Suprapubic skin (tissue), 4 donors: ENCODE measurements around the gene AACS. TPM values are rescaled to one million over a fixed set of nuclear protein-coding genes. Genes with fewer than 3 reads are reported as not detected.

Source experiments
- DNase-seq, 2 donors: peaks; one replicate each; pipeline ENCODE4 v3.0.0-alpha.2; 2019; ENCODE audit warnings: low spot score in 2 of 2
- H3K27ac ChIP-seq: fragments of 200-600 bp; sonication (generic); one replicate; pipeline ENCODE4 v1.5.1; 2019
- H3K27me3 ChIP-seq: fragments of 200-600 bp; sonication (generic); one replicate; pipeline ENCODE4 v1.5.1; 2019
- H3K36me3 ChIP-seq: fragments of 200-600 bp; sonication (generic); one replicate; pipeline ENCODE4 v1.5.1; 2019
- H3K4me1 ChIP-seq: fragments of 200-600 bp; sonication (generic); one replicate; pipeline ENCODE4 v1.5.1; 2019
- H3K4me3 ChIP-seq: fragments of 200-600 bp; sonication (generic); one replicate; pipeline ENCODE4 v1.5.1; 2019; ENCODE audit warnings: mild to moderate bottlenecking
- H3K9me3 ChIP-seq: fragments of 200-600 bp; sonication (generic); one replicate; pipeline ENCODE4 v1.5.1; 2019
- EP300 ChIP-seq: sonication (generic); formaldehyde crosslinking; IDR thresholded peaks from one replicate; pipeline ENCODE4 v1.6.1; 2017; ENCODE audit warnings: antibody characterized with exemption
- POLR2A ChIP-seq, 2 donors: fragments of 450-650 bp; IDR thresholded peaks; one replicate each; pipeline ENCODE4 v1.6.1; 2017; ENCODE audit warnings: antibody characterized with exemption in 2 of 2, mild to moderate bottlenecking in 2 of 2, moderate library complexity in 2 of 2
- POLR2AphosphoS5 ChIP-seq, 3 donors: sonication (generic); formaldehyde crosslinking; IDR thresholded peaks; one replicate each; pipeline ENCODE4 v1.6.1; 2017; ENCODE audit warnings: antibody characterized with exemption in 3 of 3
- WGBS: methylation state at CpG from one replicate; pipeline ENCODE4 v1.1.5; 2018; 5-methylcytosine and 5-hydroxymethylcytosine counted together
- total RNA-seq, 4 donors: library from RNA; depleted of rRNA; stranded (reverse); fragments of >200 nt; gene quantifications; one replicate each; pipeline ENCODE4 v1.1.0, GENCODE V29; 2016
- TF ChIP-seq, protein P1 (sequence below), 2 donors: fragments of 200-600 bp in 1 of 2; fragments of 450-650 bp in 1 of 2; sonication (generic) in 1 of 2; IDR thresholded peaks; one replicate each; pipeline ENCODE4 v1.5.1; 2016 to 2019; ENCODE audit warnings: antibody characterized with exemption in 2 of 2, mild to moderate bottlenecking in 1 of 2, moderate library complexity in 1 of 2

AACS gene
- total RNA-seq, 4 donors from 2014 or later, result 69.0 to 103 (median 77.0) TPM

DNA sequence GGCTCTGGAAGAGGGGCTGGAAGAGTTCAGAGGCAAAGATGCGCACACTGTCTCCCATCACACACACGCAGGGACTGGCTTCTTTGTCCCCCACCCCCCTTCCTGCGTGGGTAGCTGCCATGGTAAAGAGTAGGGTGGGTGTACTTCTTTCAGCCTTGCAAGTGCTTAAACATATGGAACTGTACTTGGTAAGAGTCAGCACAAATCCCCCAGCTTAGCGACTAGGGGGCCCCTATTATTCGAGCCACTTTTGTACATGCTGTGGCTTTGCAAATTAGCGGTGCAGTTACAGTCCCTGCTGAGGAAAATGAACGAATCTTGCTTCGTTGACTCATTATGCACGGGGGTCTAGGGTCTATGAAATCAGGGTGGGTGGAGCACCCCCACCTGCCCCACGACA lies 123.8 kb downstream of the AACS start:
- TF ChIP-seq, protein P1, sequence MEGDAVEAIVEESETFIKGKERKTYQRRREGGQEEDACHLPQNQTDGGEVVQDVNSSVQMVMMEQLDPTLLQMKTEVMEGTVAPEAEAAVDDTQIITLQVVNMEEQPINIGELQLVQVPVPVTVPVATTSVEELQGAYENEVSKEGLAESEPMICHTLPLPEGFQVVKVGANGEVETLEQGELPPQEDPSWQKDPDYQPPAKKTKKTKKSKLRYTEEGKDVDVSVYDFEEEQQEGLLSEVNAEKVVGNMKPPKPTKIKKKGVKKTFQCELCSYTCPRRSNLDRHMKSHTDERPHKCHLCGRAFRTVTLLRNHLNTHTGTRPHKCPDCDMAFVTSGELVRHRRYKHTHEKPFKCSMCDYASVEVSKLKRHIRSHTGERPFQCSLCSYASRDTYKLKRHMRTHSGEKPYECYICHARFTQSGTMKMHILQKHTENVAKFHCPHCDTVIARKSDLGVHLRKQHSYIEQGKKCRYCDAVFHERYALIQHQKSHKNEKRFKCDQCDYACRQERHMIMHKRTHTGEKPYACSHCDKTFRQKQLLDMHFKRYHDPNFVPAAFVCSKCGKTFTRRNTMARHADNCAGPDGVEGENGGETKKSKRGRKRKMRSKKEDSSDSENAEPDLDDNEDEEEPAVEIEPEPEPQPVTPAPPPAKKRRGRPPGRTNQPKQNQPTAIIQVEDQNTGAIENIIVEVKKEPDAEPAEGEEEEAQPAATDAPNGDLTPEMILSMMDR (IDR thresholded peaks at IDR 0.05), result no peak
- TF ChIP-seq POLR2AphosphoS5 (IDR thresholded peaks at IDR 0.05), result no peak
- TF ChIP-seq EP300, result no peak
- TF ChIP-seq POLR2A (IDR thresholded peaks at IDR 0.05), result no peak

DNA sequence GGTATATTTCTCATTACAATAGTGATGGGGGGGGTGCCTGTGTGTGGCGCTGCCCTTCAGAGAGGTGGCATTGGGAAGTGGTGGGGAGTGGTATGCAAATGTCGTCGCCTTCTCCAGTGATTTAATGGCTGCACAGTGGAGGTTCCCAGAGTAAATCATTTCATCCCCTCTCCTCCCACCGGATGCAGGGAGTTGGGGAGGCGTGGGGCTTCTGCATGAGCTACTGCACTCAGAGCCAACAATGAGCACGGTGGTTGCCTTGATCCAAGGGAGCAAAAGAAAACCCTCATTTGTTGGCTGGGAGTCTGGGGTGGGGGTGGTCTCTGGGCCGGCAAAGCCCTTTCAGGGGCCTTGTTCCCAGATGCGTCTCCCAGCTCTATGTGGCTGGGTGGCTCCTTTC lies 124.3 kb downstream of the AACS start:
- Histone ChIP-seq H3K4me1 (peaks cover 32% of the 10 kb centered on the region), H3K27ac (no peak overlapping the region), H3K36me3 (no peaks in the 10 kb centered on the region), H3K9me3 (no peaks in the 10 kb centered on the region), H3K4me3 (no peak overlapping the region), H3K27me3 (peaks cover 85% of the 10 kb centered on the region)
- TF ChIP-seq POLR2A (IDR thresholded peaks at IDR 0.05), result no peak
- TF ChIP-seq EP300, result no peak
- TF ChIP-seq, protein P1 (IDR thresholded peaks at IDR 0.05), result no peak
- no peak for TF ChIP-seq POLR2AphosphoS5 (IDR thresholded peaks at IDR 0.05)
- no peak for DNase-seq
- WGBS, result 40% methylated on average over 3 of the region's 8 CpGs

More for the DNA sequence above, 123.8 kb downstream of the AACS start:
- peaks cover 85% of the 10 kb centered on the region for H3K27me3 ChIP-seq
- DNase-seq, result no peak
- H3K9me3 ChIP-seq, result no peaks in the 10 kb centered on the region
- 18% methylated on average over 9 of the region's 10 CpGs for WGBS
- H3K4me1 ChIP-seq, result peaks cover 27% of the 10 kb centered on the region
- no peak overlapping the region for H3K27ac ChIP-seq
- no peak overlapping the region for H3K4me3 ChIP-seq
- H3K36me3 ChIP-seq, result no peaks in the 10 kb centered on the region

DNA sequence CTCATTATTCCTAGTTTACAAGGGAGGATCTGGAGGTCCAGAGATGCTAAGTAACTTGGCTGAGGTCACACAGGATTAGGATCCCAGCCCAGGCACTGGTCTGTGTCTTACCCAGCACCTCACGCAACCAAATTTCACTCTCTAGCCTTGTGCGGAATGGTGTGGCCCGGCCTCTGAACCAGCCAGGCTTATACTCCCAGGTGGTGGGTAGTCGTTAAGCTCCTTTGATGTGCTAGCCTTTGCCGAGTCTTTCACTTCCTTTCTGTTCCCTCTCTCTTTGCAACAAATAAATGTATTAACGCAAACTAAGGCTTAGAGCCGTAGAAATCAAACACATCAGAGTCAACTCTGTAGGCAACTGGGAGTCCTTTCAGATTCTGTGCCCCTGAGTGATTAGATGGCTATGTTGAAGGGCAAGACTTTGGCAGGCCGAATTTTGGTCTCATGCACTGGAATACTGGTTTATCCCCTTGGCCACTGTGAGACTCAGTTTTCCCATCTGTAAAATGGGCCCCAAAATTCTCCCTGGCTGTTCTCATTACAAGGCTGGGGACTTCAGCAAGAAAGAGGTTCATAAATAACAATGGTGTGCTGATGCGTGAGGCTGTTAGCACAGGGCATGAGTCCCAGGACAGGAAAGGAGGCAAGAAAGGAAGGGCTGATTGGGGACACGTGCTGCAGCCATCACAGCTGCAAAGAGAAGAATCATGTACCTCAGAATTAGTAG lies 126.3 kb downstream of the AACS start:
- no peak for DNase-seq
- H3K4me3 ChIP-seq, result no peak overlapping the region
- 82% methylated on average over 10 of the region's 10 CpGs for WGBS
- H3K27me3 ChIP-seq, result peaks cover 86% of the 10 kb centered on the region
- no peaks in the 10 kb centered on the region for H3K36me3 ChIP-seq
- H3K4me1 ChIP-seq, result peaks cover 27% of the 10 kb centered on the region
- no peaks in the 10 kb centered on the region for H3K9me3 ChIP-seq
- TF ChIP-seq, protein P1 (IDR thresholded peaks at IDR 0.05), result no peak
- TF ChIP-seq POLR2A (IDR thresholded peaks at IDR 0.05) (no peak), POLR2AphosphoS5 (IDR thresholded peaks at IDR 0.05) (no peak), EP300 (no peak)
- no peak overlapping the region for H3K27ac ChIP-seq

GRCh38 chr12:125192690-125193221 lies 127.5 kb downstream of the AACS start:
- Histone ChIP-seq H3K4me1 (peaks cover 16% of the 10 kb centered on the region), H3K27me3 (peaks cover 74% of the 10 kb centered on the region), H3K27ac (no peak overlapping the region), H3K4me3 (no peak overlapping the region), H3K9me3 (no peaks in the 10 kb centered on the region), H3K36me3 (no peaks in the 10 kb centered on the region)
- TF ChIP-seq EP300 (no peak), POLR2AphosphoS5 (IDR thresholded peaks at IDR 0.05) (no peak), POLR2A (IDR thresholded peaks at IDR 0.05) (no peak)
- TF ChIP-seq, protein P1 (IDR thresholded peaks at IDR 0.05), result no peak
- no peak for DNase-seq
- WGBS, result 69% methylated on average over 9 of the region's 9 CpGs

Other genes with a start within 250 kb of the AACS start
- 10 to 100 TPM; 25.6 to 38.1 (median 29.0) TPM for gene SCARB1, start 201.6 kb upstream of the AACS start, total RNA-seq
- gene UBC, start 150.8 kb upstream of the AACS start, total RNA-seq, result 1,000 to 10,000 TPM; 1,287 to 1,717 (median 1,373) TPM
- 10 to 100 TPM; 11.9 to 23.4 (median 20.2) TPM for gene DHX37, start 76.3 kb upstream of the AACS start, total RNA-seq
- 10 to 100 TPM in 3 of 4 donors, 1 to 10 TPM in 1; 9.1 to 25.0 (median 17.7) TPM for gene BRI3BP, start 71.8 kb upstream of the AACS start, total RNA-seq
- 1 to 10 TPM; 1.7 to 5.7 (median 3.6) TPM for gene TMEM132B, start 121.0 kb downstream of the AACS start, total RNA-seq